Adrenal gland (tissue), 5 donors: ENCODE data around the gene KCND1.

Experiments used
- POLR2A ChIP-seq, 2 donors: fragments of 450-650 bp; IDR thresholded peaks; one replicate each; pipeline ENCODE4 v1.6.1; 2017; ENCODE audit warnings: antibody characterized with exemption in 2 of 2, mild to moderate bottlenecking in 2 of 2, moderate library complexity in 1 of 2
- TF ChIP-seq, protein P1 (sequence below), 6 experiments: fragments of 450-650 bp in 4 of 6; fragments of 200-600 bp in 2 of 6; sonication (generic) in 1 of 6; IDR thresholded peaks; 1 replicate in 5 of 6; 2 replicates in 1 of 6; pipeline versions ENCODE4 v1.5.1 to v1.8.0; 2016 to 2021; ENCODE audit warnings: antibody characterized with exemption in 6 of 6, mild to moderate bottlenecking in 2 of 6, moderate library complexity in 1 of 6
- donor health status: DM: no; HTN: no; CAD: no.

- TF ChIP-seq POLR2A (IDR thresholded peaks at IDR 0.05) = no peak
- TF ChIP-seq, protein P1, sequence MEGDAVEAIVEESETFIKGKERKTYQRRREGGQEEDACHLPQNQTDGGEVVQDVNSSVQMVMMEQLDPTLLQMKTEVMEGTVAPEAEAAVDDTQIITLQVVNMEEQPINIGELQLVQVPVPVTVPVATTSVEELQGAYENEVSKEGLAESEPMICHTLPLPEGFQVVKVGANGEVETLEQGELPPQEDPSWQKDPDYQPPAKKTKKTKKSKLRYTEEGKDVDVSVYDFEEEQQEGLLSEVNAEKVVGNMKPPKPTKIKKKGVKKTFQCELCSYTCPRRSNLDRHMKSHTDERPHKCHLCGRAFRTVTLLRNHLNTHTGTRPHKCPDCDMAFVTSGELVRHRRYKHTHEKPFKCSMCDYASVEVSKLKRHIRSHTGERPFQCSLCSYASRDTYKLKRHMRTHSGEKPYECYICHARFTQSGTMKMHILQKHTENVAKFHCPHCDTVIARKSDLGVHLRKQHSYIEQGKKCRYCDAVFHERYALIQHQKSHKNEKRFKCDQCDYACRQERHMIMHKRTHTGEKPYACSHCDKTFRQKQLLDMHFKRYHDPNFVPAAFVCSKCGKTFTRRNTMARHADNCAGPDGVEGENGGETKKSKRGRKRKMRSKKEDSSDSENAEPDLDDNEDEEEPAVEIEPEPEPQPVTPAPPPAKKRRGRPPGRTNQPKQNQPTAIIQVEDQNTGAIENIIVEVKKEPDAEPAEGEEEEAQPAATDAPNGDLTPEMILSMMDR (IDR thresholded peaks at IDR 0.05) = no peak
Measured at GRCh38 chrX:48918301-48918642, 53.4 kb downstream of the KCND1 start.
